Stimulated activated CD4-positive, alpha-beta T cell treated with anti-CD3 and anti-CD28 coated beads, Interleukin-1b, Interleukin-23, amount 100 ng/mL, for 48 hours (primary cell): Measurements from ENCODE around the gene DOK4.

Experiments used
- DNase-seq: peaks from one replicate; pipeline ENCODE4 v3.0.0-alpha.2; 2020

DOK4 gene

DNA sequence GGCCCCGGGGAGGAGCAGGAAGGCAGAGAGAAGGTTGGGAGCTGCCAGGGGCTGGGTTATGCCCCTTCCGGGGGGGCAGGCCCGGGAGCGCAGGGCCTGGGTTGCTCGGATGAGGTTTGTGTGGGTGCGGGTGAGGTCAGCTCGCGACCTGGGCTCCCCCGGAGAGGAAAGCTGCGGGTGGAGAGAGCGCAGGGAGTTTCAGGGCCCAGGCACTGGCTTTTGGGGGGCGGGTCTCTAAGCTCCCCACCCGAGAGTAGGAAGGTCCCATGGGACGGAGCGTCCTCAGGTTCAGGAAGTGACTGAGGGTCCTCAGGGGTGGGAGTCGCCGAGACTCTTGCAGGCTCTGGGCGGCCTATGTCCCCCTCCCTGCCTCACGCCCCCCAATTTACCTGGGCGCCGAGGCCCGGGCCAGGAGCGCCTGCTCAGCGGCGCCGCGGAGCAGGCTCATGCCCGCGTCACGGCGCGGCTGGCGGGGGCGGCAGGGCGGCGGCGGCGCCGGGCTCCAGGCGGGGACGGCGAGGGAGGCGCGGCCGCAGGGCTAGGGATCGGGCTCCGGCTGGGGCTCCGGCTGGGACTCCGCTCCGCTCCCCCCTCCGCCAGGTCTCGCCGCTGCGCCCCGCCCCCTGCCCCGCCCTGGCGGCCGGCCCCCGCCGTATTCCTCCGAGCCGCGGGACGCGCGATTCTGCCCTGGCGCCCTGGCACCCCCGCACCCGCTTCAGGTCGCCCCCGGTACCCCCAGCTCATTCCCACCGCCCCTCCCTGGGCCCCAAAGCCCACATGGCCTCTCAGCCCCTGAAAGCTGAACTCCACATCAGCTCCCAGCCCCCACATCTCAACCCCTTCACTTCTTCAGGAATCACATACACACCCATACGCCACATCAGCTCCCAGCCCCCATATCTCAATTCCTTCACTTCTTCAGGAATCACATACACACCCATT, at the start of gene DOK4:
Gene DOK4, minus strand, starts transcription at position 578 of the 942 bp plus-strand sequence. CDS start 6,986 bp downstream, outside the sequence.
- peak; percentile 76 for DNase-seq

DNA sequence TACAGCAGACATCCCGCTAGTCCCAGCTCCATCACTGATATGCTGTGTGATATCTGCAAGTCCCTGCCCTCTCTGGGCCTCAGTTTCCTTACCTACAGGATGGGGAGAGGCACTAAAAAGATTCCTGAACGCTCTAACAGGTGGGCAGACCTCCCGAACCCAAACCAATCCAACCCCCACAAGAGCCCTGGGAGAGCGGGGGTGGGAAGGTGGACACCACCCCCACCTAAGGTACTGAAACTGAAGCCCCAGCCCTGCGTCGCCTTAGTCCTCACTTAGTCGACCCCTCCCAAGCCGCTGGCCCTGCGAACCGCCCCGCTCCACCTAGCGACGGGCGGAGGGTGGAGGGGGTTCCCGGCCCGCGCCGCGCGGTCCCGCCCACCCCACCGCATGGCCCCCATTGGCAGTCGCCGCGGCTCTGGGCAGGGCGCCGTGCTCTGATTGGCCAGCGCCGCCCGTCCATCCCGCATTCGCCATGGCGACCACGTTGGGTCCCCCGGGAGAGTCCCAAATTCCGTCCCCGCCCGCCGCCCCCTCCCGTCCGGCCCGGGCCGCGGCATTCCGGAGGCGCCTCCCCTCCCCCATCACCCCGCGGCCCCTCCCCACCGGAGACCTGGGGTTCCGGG, 49.5 kb upstream of the DOK4 start:
- peak; percentile 92 for DNase-seq

DNA sequence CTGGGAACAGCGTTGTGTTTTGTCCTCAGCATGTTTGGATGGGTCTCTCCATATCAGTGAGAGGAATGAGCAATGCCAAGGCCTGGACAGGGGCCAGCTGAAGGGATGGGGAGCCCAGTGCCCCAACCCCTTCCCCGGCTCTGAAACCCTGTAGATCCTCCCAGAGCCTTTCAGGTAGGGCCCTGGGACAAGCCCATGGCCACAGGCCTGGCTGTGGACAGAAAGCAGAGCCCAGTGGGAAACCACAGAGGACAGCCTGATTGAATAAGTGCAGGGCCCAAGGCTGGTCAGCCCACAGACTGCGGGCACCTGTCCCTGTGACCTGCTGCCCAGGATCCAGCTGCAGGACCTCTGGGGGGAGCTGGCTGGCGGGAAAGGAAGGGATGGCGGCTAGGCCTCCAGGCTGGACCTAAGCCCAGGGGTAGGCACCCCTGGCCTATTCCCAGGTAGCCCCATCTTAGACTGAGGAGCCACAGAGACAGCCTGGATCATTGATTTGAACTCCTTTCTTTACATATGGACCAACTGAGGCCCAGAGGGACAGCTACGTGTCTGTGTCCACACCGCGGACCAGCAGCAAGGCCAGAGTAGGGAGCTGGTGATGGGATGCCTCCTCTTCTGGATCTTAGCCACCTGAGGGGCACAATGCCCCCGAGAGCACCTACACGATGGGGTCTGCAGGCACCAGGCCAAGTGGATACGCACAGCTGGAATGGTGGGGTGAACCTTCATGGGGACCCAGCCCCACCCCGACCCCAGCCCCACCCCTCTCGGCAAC, 48.8 kb upstream of the DOK4 start:
- no peak for DNase-seq

DNA sequence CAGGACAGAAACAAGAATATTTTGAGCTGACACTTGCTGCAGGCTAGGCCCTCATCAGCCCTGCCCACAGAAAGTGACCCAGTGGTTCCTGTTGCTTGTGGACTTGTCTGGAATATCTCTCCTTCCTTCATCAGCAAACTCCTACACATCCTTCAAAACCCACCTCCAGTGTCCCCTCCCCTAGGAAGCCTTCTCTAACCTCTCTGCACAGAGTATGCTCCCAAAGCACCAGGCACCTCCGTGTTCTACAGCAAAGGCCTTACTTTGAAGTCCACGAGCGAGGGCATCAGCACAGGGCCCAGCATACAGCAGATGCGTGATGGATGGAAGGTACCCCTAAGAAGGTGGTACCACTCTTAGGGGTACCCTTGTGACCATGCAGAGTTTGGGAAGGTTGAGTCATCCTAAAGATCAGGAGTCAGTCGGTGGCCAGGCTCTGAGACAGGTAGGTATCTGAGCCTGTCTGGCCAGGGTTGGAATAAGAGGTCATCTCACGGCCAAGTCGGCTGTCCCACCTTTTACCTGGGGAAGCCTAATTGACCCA, 48.1 kb upstream of the DOK4 start:
- no peak for DNase-seq

DNA sequence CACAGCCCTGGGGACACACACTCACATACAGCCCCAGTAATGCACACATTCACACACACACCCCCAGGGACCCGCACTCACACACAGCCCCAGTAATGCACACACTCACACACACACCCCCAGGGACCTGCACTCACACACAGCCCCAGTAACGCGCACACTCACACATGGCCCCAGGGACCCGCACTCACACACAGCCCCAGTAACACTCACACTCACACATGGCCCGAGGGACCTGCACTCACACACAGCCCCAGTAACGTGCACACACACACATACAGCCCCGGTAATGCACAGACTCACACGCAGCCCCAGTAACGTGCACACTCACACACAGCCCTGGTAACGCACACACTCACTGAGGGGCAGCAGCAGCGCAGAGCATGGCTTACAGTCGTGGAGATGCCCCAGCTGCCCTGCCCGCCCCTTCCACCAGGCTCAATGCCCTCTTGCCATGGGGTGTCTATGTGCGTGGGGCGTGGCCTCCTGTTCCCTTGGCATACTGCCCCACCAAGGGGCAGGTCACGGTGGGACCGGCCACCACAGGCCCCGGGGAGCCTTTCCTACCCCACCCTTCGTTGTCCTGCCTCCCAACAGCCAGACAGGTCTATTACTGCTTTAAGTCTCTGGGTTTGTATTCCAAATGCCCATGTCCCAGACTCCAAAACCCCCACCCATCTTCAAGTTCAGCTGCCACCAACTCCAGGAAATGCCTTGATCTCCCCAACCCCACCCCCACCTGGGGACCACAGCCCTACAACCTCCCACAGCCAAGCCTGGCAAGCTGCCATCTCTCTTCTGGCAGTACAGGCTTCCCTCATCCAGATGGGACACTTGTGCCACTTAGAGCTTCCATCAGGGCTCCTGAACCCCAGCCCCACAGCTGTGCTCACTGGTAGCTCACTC, 47.4 kb upstream of the DOK4 start:
- DNase-seq, result no peak

DNA sequence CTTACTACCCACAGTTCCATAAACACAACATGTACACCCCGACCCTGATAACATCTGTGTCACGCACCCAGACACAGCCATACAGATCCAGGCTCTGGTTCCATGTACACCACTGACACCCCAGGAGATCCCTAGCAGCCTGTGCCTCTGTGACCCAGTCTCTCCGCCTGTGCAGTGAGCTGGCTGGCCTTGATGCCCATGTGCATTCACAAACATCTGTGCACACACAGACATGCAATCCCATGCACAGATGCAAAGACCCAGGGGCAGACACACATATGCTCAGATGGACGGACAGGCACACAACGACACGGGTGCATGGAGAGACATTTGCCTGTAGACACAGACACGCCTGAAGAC, 46.0 kb upstream of the DOK4 start:
- no peak for DNase-seq

DNA sequence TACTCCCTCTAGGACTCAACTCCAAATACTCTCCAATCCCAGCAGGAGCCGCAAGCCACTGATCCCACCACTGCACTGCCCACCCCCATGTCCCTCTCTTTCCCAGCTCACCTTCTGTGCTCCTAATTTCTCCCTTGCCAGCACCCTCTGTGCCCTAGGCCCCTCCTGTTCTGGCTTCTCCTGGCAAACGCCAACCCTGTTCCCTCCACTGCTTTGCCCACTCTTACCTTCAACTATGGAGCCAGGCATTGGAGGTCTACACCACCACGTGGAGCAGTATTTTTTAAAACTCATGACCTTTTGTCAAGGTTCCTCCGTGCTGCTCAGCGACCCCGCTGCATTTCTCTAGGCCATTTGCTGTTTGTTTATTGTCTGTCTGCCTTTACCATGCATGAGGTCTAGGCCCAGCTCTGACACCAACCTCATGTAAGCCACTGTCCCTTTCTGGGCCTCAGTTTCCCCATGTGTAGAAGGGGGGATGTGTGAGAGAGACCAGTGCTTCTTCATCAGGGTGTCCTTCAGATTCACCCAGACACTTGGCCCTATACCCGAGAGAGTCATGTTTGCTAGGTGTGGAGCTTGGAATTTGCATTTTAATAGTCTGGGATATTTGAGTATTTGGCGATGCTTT, 45.5 kb upstream of the DOK4 start:
- DNase-seq, result no peak

DNA sequence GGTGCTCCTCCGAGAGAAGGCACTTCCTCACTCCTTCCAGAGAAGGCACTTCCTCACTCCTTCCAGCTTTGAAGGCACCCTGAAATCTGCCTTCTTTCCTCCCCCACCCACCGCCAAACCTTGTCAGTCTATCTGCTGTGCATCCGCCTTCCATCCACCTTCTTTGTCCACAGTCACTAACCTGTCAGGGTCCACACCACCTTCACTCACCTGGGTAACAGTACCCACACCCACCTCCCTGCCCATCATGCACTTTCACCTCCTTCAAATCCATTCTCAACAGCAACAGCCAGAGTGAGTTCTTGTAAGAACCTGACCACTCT, 44.9 kb upstream of the DOK4 start:
- no peak for DNase-seq

DNA sequence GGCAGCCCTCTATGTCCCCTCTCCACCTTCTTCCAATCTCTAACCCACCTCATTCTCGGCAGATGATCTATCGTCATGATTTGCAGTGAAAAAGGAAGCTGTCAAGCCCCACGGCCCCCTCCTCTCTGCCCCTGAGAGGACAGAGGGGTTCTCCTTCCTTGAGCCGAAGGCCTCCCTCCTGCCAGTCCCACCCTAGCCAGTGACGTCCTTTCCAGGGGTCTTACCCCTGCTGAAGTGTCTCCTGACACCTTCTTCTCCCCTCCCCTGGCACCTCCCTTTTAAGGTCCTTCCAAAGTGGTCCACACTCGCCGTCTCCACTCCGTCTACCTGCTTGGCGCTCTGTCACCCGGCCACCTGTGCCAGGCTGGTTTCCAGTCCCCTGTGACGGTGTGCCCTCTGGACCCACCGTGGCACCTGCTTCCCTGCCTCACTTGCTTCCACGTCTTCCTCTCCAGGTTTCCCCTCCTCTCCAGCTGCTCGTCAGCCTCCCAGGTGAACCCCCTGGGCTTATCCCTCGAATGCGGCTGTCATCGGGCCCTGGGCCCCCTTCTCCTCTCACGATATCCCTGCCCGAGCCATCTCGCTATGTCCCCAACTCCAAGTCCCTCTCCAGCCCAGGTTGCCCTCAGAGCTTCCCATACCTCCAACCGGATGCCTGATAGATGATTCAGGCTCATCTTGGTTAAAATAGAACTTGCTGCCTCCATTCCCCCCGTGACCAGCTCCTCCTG, 44.4 kb upstream of the DOK4 start:
- DNase-seq, result no peak

DNA sequence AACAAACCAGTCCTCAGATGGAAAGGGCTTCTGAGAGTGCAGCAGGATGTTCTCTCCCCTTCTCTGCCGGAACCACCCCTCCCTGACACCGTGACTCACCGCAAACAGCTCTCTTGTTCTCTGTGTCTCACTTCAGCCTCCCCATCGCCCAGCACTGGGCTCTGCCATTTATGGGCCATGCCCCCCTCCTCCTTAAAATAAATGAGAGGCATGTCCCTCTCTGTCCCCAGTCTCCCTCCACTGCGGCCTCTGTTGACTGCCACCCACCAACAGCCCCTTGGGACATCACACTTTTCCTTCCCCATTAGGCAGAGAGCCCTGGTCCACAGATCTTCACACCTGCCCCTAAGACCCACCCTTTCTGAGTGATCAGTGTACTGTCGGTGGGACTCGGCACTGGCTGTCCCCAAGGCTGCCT, 43.8 kb upstream of the DOK4 start:
- peak; percentile 73 for DNase-seq

DNA sequence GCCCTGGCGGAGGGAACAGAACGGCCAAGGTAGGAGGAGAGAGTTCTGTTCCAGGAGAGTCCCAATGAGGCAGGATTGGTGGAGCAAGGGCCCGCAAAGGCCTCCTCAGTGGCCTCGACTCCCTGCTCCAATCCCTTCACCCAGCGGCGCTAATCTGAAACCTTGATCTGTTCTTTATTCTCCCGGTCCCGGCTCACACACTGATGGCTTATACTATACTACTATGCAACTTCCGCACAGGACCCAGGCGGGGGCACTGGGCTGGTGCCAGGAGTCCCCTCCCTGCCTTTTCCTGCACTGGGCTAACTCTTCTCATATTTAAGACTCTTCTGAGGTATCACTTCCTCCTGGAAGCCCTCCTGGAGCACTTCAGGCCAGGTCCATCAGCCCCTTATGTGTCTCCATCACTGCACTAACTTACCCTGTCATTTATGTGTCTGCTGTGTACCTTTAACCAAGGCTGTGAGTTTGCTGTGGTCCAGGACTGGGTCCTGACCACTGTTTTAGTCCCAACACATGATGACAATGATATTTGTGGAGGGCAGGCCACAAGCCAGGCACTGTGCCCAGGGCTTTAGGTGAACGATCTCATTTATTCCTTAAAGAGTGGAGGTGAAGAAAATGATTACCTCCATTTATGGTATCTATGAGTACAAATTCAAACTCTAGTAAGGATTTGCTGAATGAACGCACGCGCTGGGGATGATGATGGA, 43.3 kb upstream of the DOK4 start:
- no peak for DNase-seq

DNA sequence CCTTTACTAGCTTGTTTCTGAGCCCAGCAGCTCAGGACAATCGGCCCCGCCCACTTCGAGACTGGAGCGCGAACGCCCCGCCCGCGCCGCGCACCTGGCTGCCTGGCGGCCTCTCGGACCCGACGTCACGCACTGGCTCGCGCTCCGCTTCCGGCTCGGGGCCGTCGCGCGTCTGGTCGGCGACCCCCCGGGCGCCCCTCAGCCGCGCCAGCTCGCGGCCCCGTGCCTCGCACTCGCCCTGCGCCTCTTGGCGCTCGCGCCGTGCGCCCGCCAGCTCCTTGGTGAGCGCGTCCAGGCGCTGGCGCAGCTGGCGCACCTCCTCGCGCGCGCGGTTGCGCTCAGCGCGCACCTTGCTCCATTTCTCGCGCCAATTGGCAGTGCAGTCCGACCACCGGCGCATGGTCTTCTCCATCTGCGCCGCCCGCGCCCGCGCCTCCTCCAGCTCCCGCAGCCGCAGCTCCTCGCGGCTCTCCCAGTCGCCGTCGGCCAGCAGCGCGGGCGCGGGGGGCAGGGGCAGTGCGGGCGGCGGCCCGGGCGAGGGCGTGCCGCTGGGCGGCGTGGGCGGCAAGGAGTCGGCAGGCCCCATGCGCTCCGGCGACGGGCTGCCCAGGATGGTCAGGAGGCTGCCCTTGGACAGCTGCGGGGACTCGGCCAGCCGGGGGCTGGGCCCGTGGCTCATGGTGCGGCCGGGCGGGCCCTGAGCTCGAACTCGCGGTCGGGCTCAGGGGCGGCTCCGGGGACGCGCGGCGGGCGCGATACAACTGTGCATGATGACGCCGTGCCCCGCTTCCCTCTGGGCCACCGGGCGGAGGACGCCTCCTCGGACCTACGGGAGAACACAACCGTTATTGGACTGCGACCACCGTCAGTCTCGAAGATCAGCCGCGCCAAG, 42.5 kb upstream of the DOK4 start:
- DNase-seq, result no peak

DNA sequence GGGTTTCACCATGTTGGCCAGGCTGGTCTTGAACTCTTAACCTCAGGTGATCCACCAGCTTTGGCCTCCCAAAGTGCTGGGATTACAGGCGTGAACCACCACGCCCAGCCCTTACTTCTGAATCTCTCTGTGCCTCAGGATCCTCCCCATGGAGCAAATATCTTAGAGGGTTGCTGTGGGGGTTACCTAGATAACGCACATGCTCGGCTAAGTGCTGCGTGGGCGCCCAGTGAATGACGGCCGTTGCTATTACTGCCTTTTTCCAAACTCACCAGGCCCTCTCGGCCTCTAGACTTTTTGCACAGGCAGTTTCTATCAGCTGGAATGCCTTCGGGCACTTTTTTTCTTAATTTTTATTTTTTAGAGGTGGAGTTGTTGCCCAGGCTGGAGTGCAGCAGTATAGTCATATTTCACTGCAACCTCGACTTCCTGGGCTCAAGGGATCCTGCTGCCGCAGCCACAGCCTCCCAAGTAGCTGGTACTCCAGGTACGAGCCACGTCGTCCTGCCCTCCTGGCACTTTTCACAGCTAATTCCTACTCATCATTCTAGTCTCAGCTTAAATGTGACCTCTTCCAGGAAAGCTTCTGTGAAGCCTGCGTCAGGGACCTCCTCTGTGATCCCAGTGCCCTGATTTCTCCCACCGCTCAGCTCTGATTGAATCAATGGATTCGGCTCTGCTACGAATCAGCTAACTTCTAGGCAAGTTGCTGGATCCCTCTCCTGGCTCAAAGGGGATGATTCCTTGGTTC, 41.5 kb upstream of the DOK4 start:
- no peak for DNase-seq

DNA sequence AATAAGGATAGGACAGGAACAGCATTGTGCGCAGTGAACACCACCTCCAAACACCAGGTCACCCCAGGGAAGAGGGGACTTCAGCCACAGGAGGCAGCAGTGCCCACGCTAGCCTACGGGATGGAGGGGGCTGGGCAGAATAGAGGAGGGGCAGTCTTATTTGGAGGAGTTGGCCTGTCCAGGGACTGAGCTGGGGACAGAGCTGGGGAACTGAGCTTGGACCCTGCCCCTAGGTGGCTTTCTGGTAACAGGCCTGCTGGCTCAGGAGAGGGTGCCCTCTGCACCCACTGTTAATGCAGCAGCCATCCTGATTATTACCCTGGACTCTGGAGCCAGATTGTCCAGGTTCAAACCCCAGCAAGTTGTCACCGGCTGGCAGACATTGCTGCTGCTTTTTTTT, 40.7 kb upstream of the DOK4 start:
- DNase-seq, result no peak

DNA sequence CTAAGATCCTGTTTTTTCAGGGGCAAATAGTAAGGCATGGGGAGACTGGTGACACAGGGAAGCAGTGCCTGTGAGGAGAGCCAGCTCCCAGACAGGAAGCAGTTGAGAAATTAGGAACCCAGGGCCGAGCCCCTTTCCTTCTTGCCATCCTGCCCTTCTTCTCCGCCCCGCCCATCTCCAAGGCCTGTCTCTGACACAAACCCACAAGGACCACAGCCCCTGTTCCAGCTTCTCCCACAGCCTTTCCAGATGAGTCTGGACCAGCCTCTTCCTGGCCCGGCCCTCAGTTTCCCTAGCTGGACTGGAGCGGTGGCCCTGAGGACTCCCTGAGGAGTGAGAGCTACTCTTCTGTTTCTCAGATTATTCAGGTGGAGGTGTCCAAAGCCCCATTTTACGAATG, 40.2 kb upstream of the DOK4 start:
- DNase-seq, result no peak

DNA sequence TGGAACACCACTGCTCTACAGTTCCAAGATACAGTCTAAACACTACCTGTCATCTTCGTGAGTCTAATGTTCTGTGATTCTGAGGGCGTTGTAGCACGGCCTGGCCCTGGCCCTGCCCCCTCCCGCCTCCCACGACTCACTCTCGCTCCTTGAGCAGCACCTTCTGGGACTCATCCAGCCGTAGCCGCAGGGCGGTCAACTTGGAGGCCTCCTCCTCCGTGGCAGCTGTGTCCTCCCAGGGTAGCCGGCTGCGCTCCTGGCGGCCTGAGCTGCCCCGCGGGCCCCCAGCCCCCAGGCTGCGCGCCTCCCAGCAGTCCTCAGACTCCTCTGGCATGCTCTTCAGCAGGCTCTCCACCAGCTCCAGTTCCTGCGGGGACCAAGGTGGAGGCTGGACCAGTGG, 39.5 kb upstream of the DOK4 start:
- DNase-seq, result no peak

DNA sequence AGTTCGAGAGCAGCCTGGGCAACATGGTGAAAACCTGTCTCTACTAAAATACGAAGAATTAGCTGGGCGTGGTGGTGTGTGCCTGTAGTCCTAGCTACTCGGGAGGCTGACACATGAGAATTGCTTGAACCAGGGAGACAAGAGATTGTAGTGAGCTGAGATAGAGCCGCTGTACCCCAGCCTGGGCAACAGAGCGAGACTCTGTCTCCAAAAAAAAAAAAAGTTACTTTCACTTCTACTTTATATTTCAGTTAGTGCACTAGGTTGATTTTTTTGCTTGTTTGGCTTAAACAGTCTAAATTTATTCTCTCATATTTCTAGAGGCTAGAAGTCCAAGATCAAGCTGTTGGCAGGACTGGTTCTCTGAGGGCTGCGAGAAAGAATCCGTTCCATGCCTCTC, 36.7 kb upstream of the DOK4 start:
- no peak for DNase-seq

DNA sequence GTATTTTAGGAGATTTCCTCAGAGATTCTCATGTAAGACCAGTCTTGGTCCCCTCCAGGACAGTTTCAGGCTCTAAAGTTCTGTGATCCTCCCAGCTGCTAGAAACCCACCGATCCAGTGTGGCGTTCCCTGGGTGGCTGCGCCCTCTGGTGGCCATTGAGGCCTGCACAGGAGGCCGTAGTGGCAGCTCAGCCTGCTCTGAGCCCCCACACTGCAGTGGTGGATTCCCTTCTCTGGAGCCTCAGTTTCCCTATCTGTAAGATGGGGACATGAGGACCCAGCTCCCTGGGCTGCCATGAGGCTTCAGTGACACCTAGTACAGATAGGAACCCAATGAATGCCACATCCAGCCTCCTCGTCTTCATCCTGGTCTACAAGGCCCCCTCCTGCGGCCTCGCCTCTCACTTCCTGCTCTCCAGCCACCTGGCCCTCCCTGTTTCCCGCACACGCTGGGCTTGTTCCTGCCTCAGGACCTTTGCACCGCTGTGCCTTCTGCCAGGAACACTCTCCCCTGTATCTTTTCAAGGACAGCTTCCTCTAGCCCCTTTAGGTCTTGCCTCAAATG, 33.6 kb upstream of the DOK4 start:
- peak; percentile 79 for DNase-seq
